SK-N-MC (cell line): ENCODE measurements around the gene PTPRC.
A peak's percentile ranks its signal among the peaks of the same experiment; 100 is the strongest.

Source experiments
- DNase-seq: peaks from one replicate; pipeline ENCODE4 v3.0.0-alpha.2; 2011; ENCODE audit warnings: low read depth, low spot score
- H3K27ac ChIP-seq: fragments of 200-600 bp; sonication (generic); 2 replicates; pipeline ENCODE4 v1.5.1; 2016; ENCODE audit warnings: mixed run types
- H3K36me3 ChIP-seq: fragments of 200-600 bp; sonication (generic); 2 replicates; pipeline ENCODE4 v1.6.1; 2017; ENCODE audit warnings: antibody characterized with exemption, low read length, mixed read lengths; ENCODE audit not compliant: insufficient read depth
- H3K4me3 ChIP-seq: fragments of 200-600 bp; sonication (generic); 2 replicates; pipeline ENCODE4 v1.5.1; 2016
- H3K9ac ChIP-seq: fragments of 200-600 bp; sonication (generic); 2 replicates; pipeline ENCODE4 v1.8.0; 2017; ENCODE audit warnings: mixed run types, mixed read lengths; ENCODE audit not compliant: insufficient read length
- H3K9me3 ChIP-seq: fragments of 200-600 bp; sonication (generic); 2 replicates; pipeline ENCODE4 v1.6.1; 2017; ENCODE audit warnings: low read depth, mild to moderate bottlenecking, antibody characterized with exemption, low read length, moderate library complexity, mixed read lengths
- EZH2 ChIP-seq: fragments of 200-600 bp; sonication (generic); IDR thresholded peaks from one replicate; pipeline ENCODE4 v1.6.1; 2017; ENCODE audit warnings: antibody characterized with exemption
- FOXP2 ChIP-seq: optimal IDR thresholded peaks from 2 replicates; pipeline ENCODE3; 2011; ENCODE audit warnings: mild to moderate bottlenecking, moderate library complexity; ENCODE audit not compliant: insufficient read depth; ENCODE audit errors: extremely low read length, control extremely low read depth
- POLR2AphosphoS5 ChIP-seq: IDR thresholded peaks from 2 replicates; pipeline ENCODE4 v1.6.1; 2012; ENCODE audit warnings: mild to moderate bottlenecking, low read depth, low read length, borderline replicate concordance

PTPRC gene

GRCh38 chr1:198679535-198680173 lies 40.8 kb downstream of the PTPRC start:
- no peak for DNase-seq
- Histone ChIP-seq H3K9ac (no peak overlapping the region), H3K27ac (peak overlapping the region; percentile 99), H3K4me3 (no peak overlapping the region), H3K36me3 (no peaks in the 10 kb centered on the region; the same call in 1 of the 2 replicates), H3K9me3 (peaks cover 4% of the 10 kb centered on the region; the same call in 1 of the 2 replicates)
- TF ChIP-seq POLR2AphosphoS5 = no peak
- no peak for TF ChIP-seq EZH2
- TF ChIP-seq FOXP2 = no peak

DNA sequence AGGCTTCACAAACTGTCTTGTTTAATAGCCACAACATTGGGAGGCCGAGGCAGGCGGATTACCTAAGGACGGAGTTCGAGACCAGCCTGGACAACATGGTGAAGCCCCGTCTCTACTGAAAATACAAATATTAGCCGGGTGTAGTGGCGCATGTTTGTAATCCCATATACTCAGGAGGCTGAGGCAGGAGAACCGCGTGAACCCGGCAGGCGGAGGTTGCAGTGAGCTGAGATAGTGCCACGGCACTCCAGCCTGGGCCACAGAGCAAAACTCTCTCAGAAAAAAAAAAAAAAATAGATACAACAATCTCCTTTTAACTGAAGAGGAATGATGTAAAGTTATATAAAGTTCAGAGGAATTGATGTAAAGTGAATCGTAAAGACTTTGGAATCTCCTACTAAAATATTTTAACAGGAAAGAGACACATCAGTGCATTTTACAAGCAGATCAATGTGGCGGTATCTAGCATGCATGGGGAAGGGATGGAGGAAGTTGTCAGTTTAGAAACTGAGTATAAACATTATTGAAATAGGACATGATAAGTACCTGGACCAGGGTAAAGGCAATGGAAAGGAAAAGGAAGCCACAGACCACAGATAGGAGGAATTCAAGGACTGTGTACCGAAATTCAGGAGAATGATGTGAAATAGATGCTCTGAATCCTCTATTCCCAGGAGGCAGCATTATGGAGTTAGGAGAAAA lies 41.5 kb downstream of the PTPRC start:
- peaks cover 4% of the 10 kb centered on the region; the same call in 1 of the 2 replicates for H3K9me3 ChIP-seq
- H3K27ac ChIP-seq = peak overlapping the region; percentile 99
- no peaks in the 10 kb centered on the region; the same call in 1 of the 2 replicates for H3K36me3 ChIP-seq
- TF ChIP-seq EZH2 (no peak), FOXP2 (no peak), POLR2AphosphoS5 (no peak)
- H3K9ac ChIP-seq = no peak overlapping the region
- no peak overlapping the region for H3K4me3 ChIP-seq
- no peak for DNase-seq

DNA sequence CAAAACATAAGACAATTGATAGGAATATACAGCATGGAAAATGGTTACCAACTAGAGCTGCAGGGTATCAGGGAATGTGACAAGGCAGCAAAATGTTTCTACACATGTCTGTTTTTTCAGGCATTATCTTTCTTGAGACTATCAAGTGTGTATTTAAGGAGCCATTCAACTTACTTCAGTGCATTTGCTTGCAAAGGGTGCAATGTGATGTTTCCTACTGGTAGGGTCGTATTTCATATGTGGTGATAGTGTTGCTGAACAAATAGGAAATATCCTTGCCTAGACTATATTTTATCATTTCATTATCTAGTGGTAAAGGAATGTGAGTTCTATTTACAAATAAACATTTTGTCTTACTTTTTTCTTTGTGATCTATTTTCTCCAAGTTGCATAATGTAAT lies 42.4 kb downstream of the PTPRC start:
- peak overlapping the region; percentile 99 for H3K27ac ChIP-seq
- H3K9ac ChIP-seq = peak overlapping the region; percentile 62

DNA sequence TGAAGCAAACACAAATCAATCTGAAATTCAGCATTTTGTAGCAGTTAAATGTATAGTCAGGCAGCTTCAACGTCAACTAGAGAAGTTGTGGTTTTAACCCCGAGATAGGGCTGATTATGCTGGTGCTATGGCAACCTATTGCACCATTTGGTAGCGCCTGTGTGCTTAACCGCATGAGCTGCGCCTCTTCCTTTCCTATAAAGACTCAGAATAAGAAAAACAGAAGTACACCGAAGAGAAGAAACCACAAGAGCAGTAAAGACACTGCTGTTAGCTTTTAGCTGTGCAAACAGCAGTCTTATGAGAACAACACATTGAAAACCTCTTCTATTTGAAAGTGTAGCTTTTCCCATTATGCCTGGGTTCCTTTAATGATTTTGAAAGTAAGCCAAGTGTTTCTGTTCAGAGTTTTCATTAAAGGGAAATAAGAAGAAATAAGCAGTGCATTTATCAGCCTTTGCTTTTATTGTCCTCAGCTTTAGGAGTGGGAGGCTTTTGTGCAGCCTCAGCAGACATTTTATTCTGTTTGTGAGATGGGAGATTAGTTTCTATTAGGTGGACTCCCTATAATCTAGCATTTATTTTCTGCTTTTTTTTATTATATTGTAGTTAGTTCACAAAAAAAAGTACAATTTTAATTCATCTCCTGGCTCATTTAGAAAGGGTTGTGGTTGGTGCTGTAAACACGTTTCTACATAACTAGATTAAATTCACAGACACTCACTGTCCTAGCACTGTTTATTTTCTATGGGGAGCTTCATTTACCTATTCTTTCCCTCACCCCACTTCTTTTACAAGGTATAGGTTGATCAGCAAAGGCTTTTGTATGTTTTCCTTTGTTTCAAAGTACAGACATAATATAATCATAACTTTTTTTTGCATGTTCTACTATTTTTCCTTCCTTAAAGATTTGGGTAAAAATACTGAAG lies 43.3 kb downstream of the PTPRC start:
- TF ChIP-seq POLR2AphosphoS5 = peak; percentile 65; the same call in 1 of the 2 replicates
- TF ChIP-seq EZH2 = no peak
- peak; percentile 95 for TF ChIP-seq FOXP2
- DNase-seq = peak; percentile 99
- Histone ChIP-seq H3K4me3 (peak overlapping the region; percentile 64), H3K9ac (peak overlapping the region; percentile 80), H3K9me3 (no peaks in the 10 kb centered on the region), H3K27ac (peak overlapping the region; percentile 99), H3K36me3 (no peaks in the 10 kb centered on the region)

More for the DNA sequence above, 42.4 kb downstream of the PTPRC start:
- Histone ChIP-seq H3K4me3 (peak overlapping the region; percentile 64), H3K36me3 (no peaks in the 10 kb centered on the region), H3K9me3 (no peaks in the 10 kb centered on the region; the same call in 1 of the 2 replicates)
- TF ChIP-seq POLR2AphosphoS5 (no peak), FOXP2 (peak; percentile 80)
- DNase-seq = no peak

- Histone ChIP-seq H3K36me3 (no peaks in the 10 kb centered on the region), H3K4me3 (peak overlapping the region; percentile 64), H3K9ac (peak overlapping the region; percentile 80), H3K9me3 (no peaks in the 10 kb centered on the region), H3K27ac (peak overlapping the region; percentile 99)
- DNase-seq = no peak
- TF ChIP-seq POLR2AphosphoS5 (no peak), EZH2 (no peak), FOXP2 (no peak)
Observed at GRCh38 chr1:198682850-198683249, 44.0 kb downstream of the PTPRC start.

DNA sequence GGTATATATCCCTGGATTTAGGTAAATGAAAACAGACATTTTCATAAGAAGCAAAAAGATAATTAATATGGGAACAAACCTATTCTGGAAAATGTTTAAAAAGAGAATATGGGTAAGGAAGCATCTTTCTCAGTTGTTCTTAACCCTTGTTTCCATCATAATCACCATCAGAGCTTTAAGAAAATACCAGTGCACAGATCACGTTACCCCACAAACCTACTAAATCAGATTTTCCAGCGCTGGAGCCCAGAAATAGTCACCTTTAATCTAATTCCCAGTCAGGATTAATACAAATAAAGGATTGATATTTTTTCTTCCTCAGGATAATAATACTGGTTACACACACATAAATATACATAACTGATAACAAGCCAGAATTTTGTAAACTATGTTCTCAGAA lies 44.6 kb downstream of the PTPRC start:
- Histone ChIP-seq H3K9me3 (no peaks in the 10 kb centered on the region), H3K4me3 (no peak overlapping the region), H3K36me3 (no peaks in the 10 kb centered on the region), H3K9ac (peak overlapping the region; percentile 80), H3K27ac (peak overlapping the region; percentile 99)
- no peak for DNase-seq
- TF ChIP-seq POLR2AphosphoS5 (no peak), EZH2 (no peak), FOXP2 (no peak)

DNA sequence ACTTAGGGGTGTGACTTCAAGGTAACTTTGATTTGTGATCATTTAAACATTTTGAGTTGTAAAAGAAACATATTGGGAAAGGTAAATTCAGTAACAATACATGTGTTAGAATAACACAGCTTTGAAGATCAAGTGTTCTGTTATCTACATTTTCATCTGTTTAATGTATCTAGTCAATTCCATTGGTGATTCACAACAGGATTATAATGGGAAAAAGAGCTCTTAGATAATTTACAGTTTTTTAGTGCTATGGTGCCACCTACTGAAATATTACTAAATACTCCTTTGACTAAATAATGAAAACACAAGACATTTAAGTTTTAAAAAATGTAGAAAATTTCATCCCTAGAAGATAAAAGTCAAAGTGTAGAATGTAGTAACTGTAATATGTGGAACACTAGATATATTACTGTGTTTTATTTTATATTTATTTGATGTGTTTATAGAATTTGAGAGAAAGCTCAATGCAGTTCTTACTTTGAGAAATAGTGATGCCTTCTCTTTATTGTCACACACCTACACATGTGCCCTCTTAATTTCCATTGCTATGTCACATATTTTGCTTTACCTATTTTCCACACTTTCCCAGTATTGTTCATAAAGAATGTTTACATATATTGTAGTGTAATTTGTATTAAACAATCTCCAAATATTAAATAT lies 47.4 kb downstream of the PTPRC start:
- TF ChIP-seq POLR2AphosphoS5 (no peak), EZH2 (no peak), FOXP2 (no peak)
- Histone ChIP-seq H3K4me3 (no peak overlapping the region), H3K36me3 (no peaks in the 10 kb centered on the region), H3K9ac (peak overlapping the region; percentile 65), H3K9me3 (no peaks in the 10 kb centered on the region), H3K27ac (peak overlapping the region; percentile 92)
- peak; percentile 73 for DNase-seq
